K562 (cell line): ENCODE measurements around the gene FASN. TPM values are rescaled to one million over a fixed set of nuclear protein-coding genes. Genes with fewer than 3 reads are reported as not detected.

Experiments used
- ATAC-seq: fragments of 200-7000 bp; cut with Tn5 transposase; 3 replicates; pipeline ENCODE4 v1.9.1; 2020; ENCODE audit warnings: moderate library complexity
- BruUV-seq: library from RNA; stranded (reverse); fragments of 400-500 nt; replicated peaks from 2 replicates; lab custom pipeline; 2021; lab: Mats Ljungman, UMichigan
- CTCF ChIA-PET: fragments of 300-600 bp; formaldehyde crosslinking; extraction: SDS; loops from one replicate; lab custom pipeline; 2021; ENCODE audit warnings: low intra/inter-chr PET ratio; lab: Yijun Ruan, JAX
- POLR2A ChIA-PET: fragments of 300-600, 350-650 bp; sonication (Branson Sonifier 250); formaldehyde crosslinking; extraction: SDS; loops from one replicate; lab custom pipeline; 2021; ENCODE audit warnings: antibody characterized with exemption, inconsistent platforms; lab: Yijun Ruan, JAX
- DNase-seq, 4 experiments: peaks; one replicate each; pipeline versions ENCODE4 v3.0.0 to v3.0.0-alpha.2; 2011 to 2018; ENCODE audit warnings: low spot score in 3 of 4, mixed read lengths in 3 of 4; ENCODE audit errors: extremely low read depth in 1 of 4
- FAIRE-seq: peaks from 2 replicates; lab custom pipeline; 2011; peaks lifted over from hg19 to GRCh38; lab: Jason Lieb, UNC
- H2AFZ ChIP-seq: 2 replicates; pipeline ENCODE4 v1.6.0; 2011; ENCODE audit warnings: low read depth, low read length, control low read depth, inconsistent platforms
- H3K27ac ChIP-seq: fragments of 200-600 bp; 3 replicates; pipeline ENCODE4 v1.8.0; 2011; ENCODE audit warnings: low read depth, mild to moderate bottlenecking, control low read depth, inconsistent platforms, low read length, moderate library complexity, mixed read lengths; ENCODE audit errors: extremely low read depth
- H3K27me3 ChIP-seq, 2 experiments: fragments of 300-600 bp in 1 of 2; 2 replicates in 1 of 2; 3 replicates in 1 of 2; pipeline versions ENCODE4 v1.6.0 to v1.8.0; 2011; ENCODE audit warnings: inconsistent platforms in 2 of 2, low read length in 2 of 2, mild to moderate bottlenecking in 1 of 2, mixed read lengths in 1 of 2, moderate library complexity in 1 of 2; ENCODE audit not compliant: control insufficient read depth in 2 of 2, insufficient read depth in 2 of 2
- H3K36me3 ChIP-seq: fragments of 300-600 bp; 3 replicates; pipeline ENCODE4 v1.8.0; 2011; ENCODE audit warnings: mild to moderate bottlenecking, low read length, inconsistent platforms; ENCODE audit not compliant: control insufficient read depth, insufficient read depth
- H3K4me1 ChIP-seq, 2 experiments: fragments of 200-600 bp in 1 of 2; replicated peaks in 1 of 2; 2 replicates in 1 of 2; 3 replicates in 1 of 2; pipeline versions ENCODE4 v1.5.1 to v1.8.0; 2011; ENCODE audit warnings: inconsistent platforms in 2 of 2, low read length in 2 of 2, mild to moderate bottlenecking in 1 of 2, mixed read lengths in 1 of 2, moderate library complexity in 1 of 2; ENCODE audit not compliant: control insufficient read depth in 2 of 2, insufficient read depth in 2 of 2
- H3K4me2 ChIP-seq: 2 replicates; pipeline ENCODE4 v1.6.1; 2011; ENCODE audit warnings: low read length, control low read depth, inconsistent platforms, mixed read lengths; ENCODE audit not compliant: insufficient read depth
- H3K4me3 ChIP-seq: fragments of 200-600 bp; sonication (generic), shearing (Covaris generic); 2 replicates; pipeline ENCODE4 v1.5.1; 2016; ENCODE audit warnings: control low read depth, inconsistent platforms
- H3K79me2 ChIP-seq: fragments of 200-600 bp; 3 replicates; pipeline ENCODE4 v1.8.0; 2011; ENCODE audit warnings: low read length, inconsistent platforms; ENCODE audit not compliant: control insufficient read depth, insufficient read depth
- H3K9ac ChIP-seq, 2 experiments: 2 replicates each; pipeline versions ENCODE4 v1.6.0 to v1.6.1; 2011; ENCODE audit warnings: low read depth in 2 of 2, low read length in 2 of 2, control low read depth in 1 of 2, inconsistent platforms in 1 of 2, mild to moderate bottlenecking in 1 of 2, mixed read lengths in 1 of 2; ENCODE audit not compliant: insufficient read depth in 1 of 2
- H3K9me1 ChIP-seq: one replicate; pipeline ENCODE4 v1.6.0; 2011; ENCODE audit warnings: inconsistent platforms, mild to moderate bottlenecking, low read length, moderate library complexity; ENCODE audit not compliant: control insufficient read depth, insufficient read depth
- H3K9me3 ChIP-seq: replicated peaks from 2 replicates; pipeline ENCODE4 v1.5.1; 2011; ENCODE audit warnings: low read depth, low read length, inconsistent platforms; ENCODE audit not compliant: control insufficient read depth, insufficient read depth
- H4K20me1 ChIP-seq: replicated peaks from 2 replicates; pipeline ENCODE4 v1.6.1; 2011; ENCODE audit warnings: low read length, inconsistent platforms, mixed read lengths; ENCODE audit not compliant: control insufficient read depth, insufficient read depth
- CREB5 ChIP-seq: fragments of 250-450 bp; sonication (Bioruptor Pico); IDR thresholded peaks from 2 replicates; pipeline ENCODE4 v1.5.0; 2020; ENCODE audit warnings: mild to moderate bottlenecking
- CXXC5 ChIP-seq: fragments of 250-450 bp; sonication (Bioruptor Pico); IDR thresholded peaks from 2 replicates; pipeline ENCODE4 v1.8.0; 2022; ENCODE audit warnings: inconsistent platforms, mild to moderate bottlenecking, moderate library complexity
- EZH2 ChIP-seq: IDR thresholded peaks from 2 replicates; pipeline ENCODE4 v1.6.1; 2012; ENCODE audit warnings: low read depth, mild to moderate bottlenecking, inconsistent platforms, low read length, borderline replicate concordance
- HNRNPLL ChIP-seq: fragments of 200-400 bp; formaldehyde crosslinking; IDR thresholded peaks from 2 replicates; pipeline ENCODE4 v1.6.1; 2017; ENCODE audit warnings: low read length, low read depth, mild to moderate bottlenecking; ENCODE audit not compliant: poor library complexity, severe bottlenecking
- ID3 ChIP-seq, 2 experiments: fragments of 250-450 bp in 1 of 2; fragments of 450-650 bp in 1 of 2; sonication (Bioruptor Pico) in 1 of 2; IDR thresholded peaks; 2 replicates each; pipeline versions ENCODE4 v1.6.1 to v1.8.0; 2016 to 2021; ENCODE audit warnings: mild to moderate bottlenecking in 2 of 2, moderate library complexity in 2 of 2, missing compliant biosample characterization in 1 of 2, missing genetic modification characterization in 1 of 2
- IFI16 ChIP-seq: fragments of 250-450 bp; sonication (Bioruptor Pico); IDR thresholded peaks from 2 replicates; pipeline ENCODE4 v2.1.2; 2022; ENCODE audit warnings: mild to moderate bottlenecking, inconsistent platforms
- IRF1 ChIP-seq: sonication (generic); formaldehyde crosslinking; IDR thresholded peaks from 2 replicates; pipeline ENCODE4 v1.8.0; 2022; ENCODE audit warnings: missing genetic modification reagents, mild to moderate bottlenecking, borderline replicate concordance
- NR0B1 ChIP-seq: fragments of 450-650 bp; IDR thresholded peaks from one replicate; pipeline ENCODE4 v1.6.1; 2018; ENCODE audit warnings: mild to moderate bottlenecking, moderate library complexity; ENCODE audit not compliant: partially characterized antibody
- RBM39 ChIP-seq: fragments of 200-400 bp; formaldehyde crosslinking; optimal IDR thresholded peaks from 2 replicates; pipeline ENCODE3; 2018; ENCODE audit warnings: low read depth, low read length
- STAT6 ChIP-seq: sonication (generic); formaldehyde crosslinking; IDR thresholded peaks from 2 replicates; pipeline ENCODE4 v1.8.1; 2023; ENCODE audit warnings: mild to moderate bottlenecking, missing genetic modification reagents
- TEAD4 ChIP-seq, 2 experiments: sonication (generic) in 1 of 2; formaldehyde crosslinking in 1 of 2; IDR thresholded peaks; 2 replicates each; pipeline versions ENCODE4 v1.6.1 to v1.8.0; 2012 to 2022; ENCODE audit warnings: borderline replicate concordance in 1 of 2, inconsistent platforms in 1 of 2, low read length in 1 of 2, mild to moderate bottlenecking in 1 of 2, missing genetic modification reagents in 1 of 2
- WHSC1 ChIP-seq: IDR thresholded peaks from one replicate; pipeline ENCODE4 v1.6.1; 2012; ENCODE audit warnings: low read length, control low read depth, inconsistent platforms
- WGBS: fragments of 100-300 bp; shearing (Covaris generic); methylation state at CpG from one replicate; pipeline ENCODE4 v1.1.6; 2016; ENCODE audit warnings: low coverage, mixed read lengths; ENCODE audit not compliant: insufficient coverage; ENCODE audit errors: missing lambda C conversion rate; 5-methylcytosine and 5-hydroxymethylcytosine counted together
- in situ Hi-C: fragments of 300-500 bp; cut with MboI; formaldehyde crosslinking; loops from 4 replicates; pipeline ENCODE4 v1.15.0; 2018; ENCODE audit warnings: inconsistent platforms, mixed read lengths
- intact Hi-C: fragments of 100-400 bp; cut with micrococcal nuclease; formaldehyde crosslinking; loops from 2 replicates; pipeline ENCODE4 v1.14.2; 2022
- polyA plus RNA-seq, 8 experiments: library from polyadenylated mRNA; depleted of rRNA in 4 of 8; stranded (reverse) in 5 of 8; unstranded in 3 of 8; fragments of >200 nt; fragmentation: Nextera tagmentation in 2 of 8; fragmentation: Illumina TruSeq in 1 of 8; extraction: Ambion mirVana in 2 of 8; extraction: Trizol in 1 of 8; gene quantifications; 2 replicates each; pipeline versions ENCODE4 v1.2.1 to v1.2.3, GENCODE V29; 2011 to 2014; ENCODE audit warnings: inconsistent platforms in 1 of 8, missing spikeins in 1 of 8
- total RNA-seq, 7 experiments: library from RNA; depleted of rRNA in 6 of 7; stranded (reverse); fragments of >200 nt in 6 of 7; fragmentation: Illumina TruSeq in 2 of 7; extraction: Trizol in 2 of 7; gene quantifications; 2 replicates each; pipeline versions ENCODE4 v1.2.1 to v1.2.3, GENCODE V29; 2011 to 2021; ENCODE audit warnings: low replicate concordance in 1 of 7

The FASN gene
- total and polyA plus RNA-seq, 9 of the 15 experiments (the other 6 are each of a cell fraction or from before 2014, with no cell fraction given): 0.15 to 663 (median 49.9) TPM

GRCh38 chr17:82143333-82143732 is 45.3 kb upstream of the FASN start:
- Histone ChIP-seq H4K20me1 (no peaks in the 10 kb centered on the region), H3K27ac (no peak overlapping the region), H3K9me3 (no peaks in the 10 kb centered on the region), H3K9me1 (no peaks in the 10 kb centered on the region), H3K79me2 (no peaks in the 10 kb centered on the region), H3K9ac (no peak overlapping the region), H3K36me3 (no peaks in the 10 kb centered on the region), H3K4me3 (no peak overlapping the region), H3K27me3 (no peaks in the 10 kb centered on the region), H3K4me1 (peaks cover 6 to 11% of the 10 kb centered on the region in 2 experiments; a peak in 4 of 5 replicates), H3K4me2 (no peak overlapping the region), H2AFZ (no peak overlapping the region)
- DNase-seq (peak in 1 of 4 experiments; percentile 10), FAIRE-seq (no peak), ATAC-seq (no peak)
- intact Hi-C loops (loop anchor here (5.0 kb wide), 1 partner anchor 36 kb away; no protein-coding TSS in a partner anchor), in situ Hi-C loops (no loop called here)
- BruUV-seq: no TSS peak
- POLR2A ChIA-PET: interaction anchor here (0.6 to 2.1 kb wide), 3 partner anchors 7 to 196 kb away, joined by 3 to 7 read pairs (median 4); no protein-coding TSS in a partner anchor
- CTCF ChIA-PET: interaction anchor here (0.7 kb wide), 1 partner anchor 140 kb away, joined by 11 read pairs; no protein-coding TSS in a partner anchor
- WGBS: 47% methylated on average over 8 of the region's 8 CpGs
- no peak for TF ChIP-seq IRF1 (CRISPR knock-in tag)
- no peak for TF ChIP-seq HNRNPLL
- TF ChIP-seq STAT6 (CRISPR knock-in tag): no peak
- no peak for TF ChIP-seq RBM39
- no peak for TF ChIP-seq IFI16 (CRISPR knock-in tag)
- no peak for TF ChIP-seq WHSC1
- TF ChIP-seq ID3 (CRISPR knock-in tag; IDR thresholded peaks at IDR 0.05): no peak
- TF ChIP-seq ID3 (tag; IDR thresholded peaks at IDR 0.05): 0 out of 2 replicates have a peak, but pooled peaks have one; percentile 41
- TF ChIP-seq EZH2: no peak
- TF ChIP-seq CREB5 (CRISPR knock-in tag): no peak
- TF ChIP-seq CXXC5 (CRISPR knock-in tag): peak; percentile 50; the same call in 1 of the 2 replicates
- no peak for TF ChIP-seq TEAD4 (IDR thresholded peaks at IDR 0.05; ENCODE audit: low read length)
- no peak for TF ChIP-seq TEAD4 (CRISPR knock-in tag; IDR thresholded peaks at IDR 0.05; ENCODE audit: borderline replicate concordance)
- no peak for TF ChIP-seq NR0B1
